Activated T-helper 2 cell treated with anti-CD3 and anti-CD28 coated beads, Interferon-gamma antibody, Interleukin-2, Interleukin-4, amounts not matched to agents 10 μg/mL and 5 μg/mL and 100 μg/mL, durations not matched to agents 14 hours and 24 hours and 36 hours (primary cell): Measurements from ENCODE around the gene EDEM2. TPM values are rescaled to one million over a fixed set of nuclear protein-coding genes. Genes with fewer than 3 reads are reported as not detected.
"Not testable (repeated sequence)": the region's sequence is repeated elsewhere in the genome, so short reads cannot be mapped to it uniquely, and the experiment has no call there.

Experiments used
- DNase-seq: peaks from one replicate; pipeline ENCODE4 v3.0.0; 2021; ENCODE audit warnings: low spot score
- H3K27ac Mint-ChIP-seq: one replicate; pipeline ENCODE4 v1.8.0; 2021; ENCODE audit warnings: mixed read lengths
- H3K27me3 Mint-ChIP-seq: one replicate; pipeline ENCODE4 v1.8.0; 2021; ENCODE audit warnings: low read depth, mixed read lengths
- H3K36me3 Mint-ChIP-seq: one replicate; pipeline ENCODE4 v1.8.0; 2021; ENCODE audit warnings: low read depth, mixed read lengths
- H3K4me1 Mint-ChIP-seq: one replicate; pipeline ENCODE4 v1.8.0; 2021; ENCODE audit warnings: low read depth, mixed read lengths
- H3K4me3 Mint-ChIP-seq: one replicate; pipeline ENCODE4 v1.8.0; 2021; ENCODE audit warnings: low read depth, mild to moderate bottlenecking, moderate library complexity, mixed read lengths
- H3K9me3 Mint-ChIP-seq: one replicate; pipeline ENCODE4 v1.8.0; 2021; ENCODE audit warnings: mixed read lengths
- intact Hi-C: fragments of 100-400 bp; cut with micrococcal nuclease; formaldehyde crosslinking; loops from one replicate; pipeline ENCODE4 v1.15.1; 2023
- total RNA-seq: library from RNA; stranded (reverse); gene quantifications from 2 replicates; pipeline ENCODE4 v1.2.3, GENCODE V29; 2022

EDEM2 gene
- total RNA-seq, 1 donor from 2014 or later: 25.7 TPM

DNA sequence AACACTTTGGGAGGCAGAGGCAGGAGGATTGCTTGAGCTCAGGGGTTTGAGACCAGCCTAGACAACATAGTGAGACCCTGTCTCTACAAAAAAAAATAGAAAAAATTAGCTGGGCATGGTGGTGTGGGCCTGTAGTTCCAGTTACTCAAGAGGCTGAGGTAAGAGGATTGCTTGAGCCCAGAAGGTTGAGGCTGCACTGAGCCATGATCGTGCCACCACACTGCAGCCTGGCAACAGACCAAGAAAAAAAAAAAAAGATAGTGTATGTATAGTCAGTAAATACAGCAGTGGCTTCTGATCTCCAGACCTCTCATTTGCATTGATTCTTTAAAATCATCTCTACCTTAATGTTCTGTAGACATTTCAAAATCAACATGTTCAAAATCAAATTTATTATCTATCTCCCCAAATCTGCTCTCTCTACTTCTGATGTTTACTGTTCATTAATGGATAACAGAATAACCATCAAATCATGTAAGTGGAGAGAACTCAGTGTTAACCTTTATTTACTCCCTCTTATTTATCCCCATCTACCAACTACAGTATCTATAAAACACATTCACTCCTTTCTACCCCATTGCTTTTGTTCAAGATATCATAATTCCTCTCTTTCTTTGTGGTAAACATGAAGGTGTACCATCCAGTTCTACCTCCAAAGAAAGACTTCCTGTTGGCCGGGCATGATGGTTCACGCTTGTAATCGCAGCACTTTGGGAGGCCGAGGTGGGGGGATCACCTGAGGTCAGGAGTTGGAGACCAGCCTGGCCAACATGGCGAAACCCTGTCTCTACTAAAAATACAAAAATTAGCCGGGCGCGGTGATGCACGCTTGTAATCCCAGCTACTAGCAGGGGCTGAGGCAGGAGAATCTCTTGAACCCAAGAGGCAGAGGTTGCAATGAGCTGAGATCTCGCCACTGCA is 32.4 kb upstream of the EDEM2 start:
- no peak for DNase-seq
- Mint-ChIP-seq H3K27me3 (peaks cover 2% of the 10 kb centered on the region), H3K4me1 (no peaks in the 10 kb centered on the region), H3K27ac (no peak overlapping the region), H3K4me3 (no peak overlapping the region), H3K9me3 (no peaks in the 10 kb centered on the region), H3K36me3 (no peaks in the 10 kb centered on the region)
- intact Hi-C loops: no loop called here

DNA sequence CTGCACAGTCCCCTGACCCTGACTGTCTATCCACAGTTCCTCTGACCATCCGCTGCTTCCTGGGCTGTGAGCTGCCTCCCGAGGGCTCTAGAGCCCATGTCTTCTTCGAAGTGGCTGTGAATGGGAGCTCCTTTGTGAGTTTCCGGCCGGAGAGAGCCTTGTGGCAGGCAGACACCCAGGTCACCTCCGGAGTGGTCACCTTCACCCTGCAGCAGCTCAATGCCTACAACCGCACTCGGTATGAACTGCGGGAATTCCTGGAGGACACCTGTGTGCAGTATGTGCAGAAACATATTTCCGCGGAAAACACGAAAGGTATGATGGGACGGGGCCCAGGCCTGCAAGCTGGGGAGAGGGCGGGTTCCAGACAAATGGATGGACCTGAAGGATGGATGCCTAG is 29.0 kb upstream of the EDEM2 start:
- intact Hi-C loops: no loop called here
- no peaks in the 10 kb centered on the region for H3K36me3 Mint-ChIP-seq
- H3K27me3 Mint-ChIP-seq: no peaks in the 10 kb centered on the region
- peaks cover 11% of the 10 kb centered on the region for H3K4me1 Mint-ChIP-seq
- H3K4me3 Mint-ChIP-seq: no peak overlapping the region
- no peaks in the 10 kb centered on the region for H3K9me3 Mint-ChIP-seq
- DNase-seq: no peak
- H3K27ac Mint-ChIP-seq: no peak overlapping the region

DNA sequence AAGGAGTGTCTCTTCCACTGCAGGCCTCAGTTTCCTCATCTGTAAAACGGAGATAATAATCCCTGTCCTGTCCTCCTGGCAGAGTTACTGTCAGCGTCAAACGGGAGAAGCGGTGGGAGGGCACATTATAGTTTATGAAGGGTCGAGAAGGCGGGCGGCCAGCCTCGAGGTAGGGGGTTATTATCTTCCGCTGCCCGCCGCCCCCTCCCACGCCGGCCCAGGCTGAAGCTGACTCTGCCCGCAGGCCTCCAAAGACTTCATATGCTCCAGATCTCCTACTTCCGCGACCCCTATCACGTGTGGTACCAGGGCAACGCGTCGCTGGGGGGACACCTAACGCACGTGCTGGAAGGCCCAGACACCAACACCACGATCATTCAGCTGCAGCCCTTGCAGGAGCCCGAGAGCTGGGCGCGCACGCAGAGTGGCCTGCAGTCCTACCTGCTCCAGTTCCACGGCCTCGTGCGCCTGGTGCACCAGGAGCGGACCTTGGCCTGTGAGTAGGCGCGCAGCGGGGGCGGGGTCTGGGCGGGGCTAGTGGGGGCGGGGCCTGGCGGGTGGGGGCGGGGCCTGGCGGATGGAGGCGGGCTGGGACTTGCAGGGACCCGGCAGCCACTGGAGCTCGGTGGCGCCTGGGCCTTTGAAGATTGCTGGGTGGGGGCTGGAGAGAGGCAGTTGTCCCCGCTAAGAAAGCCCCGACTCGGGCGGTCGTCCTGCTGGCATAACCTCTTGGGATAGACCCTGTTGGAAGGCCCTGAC is 27.5 kb upstream of the EDEM2 start:
- H3K27me3 Mint-ChIP-seq: no peaks in the 10 kb centered on the region
- no peak overlapping the region for H3K27ac Mint-ChIP-seq
- no peaks in the 10 kb centered on the region for H3K9me3 Mint-ChIP-seq
- no peak for DNase-seq
- intact Hi-C loops: no loop called here
- H3K4me3 Mint-ChIP-seq: no peak overlapping the region
- no peaks in the 10 kb centered on the region for H3K36me3 Mint-ChIP-seq
- H3K4me1 Mint-ChIP-seq: peaks cover 11% of the 10 kb centered on the region

DNA sequence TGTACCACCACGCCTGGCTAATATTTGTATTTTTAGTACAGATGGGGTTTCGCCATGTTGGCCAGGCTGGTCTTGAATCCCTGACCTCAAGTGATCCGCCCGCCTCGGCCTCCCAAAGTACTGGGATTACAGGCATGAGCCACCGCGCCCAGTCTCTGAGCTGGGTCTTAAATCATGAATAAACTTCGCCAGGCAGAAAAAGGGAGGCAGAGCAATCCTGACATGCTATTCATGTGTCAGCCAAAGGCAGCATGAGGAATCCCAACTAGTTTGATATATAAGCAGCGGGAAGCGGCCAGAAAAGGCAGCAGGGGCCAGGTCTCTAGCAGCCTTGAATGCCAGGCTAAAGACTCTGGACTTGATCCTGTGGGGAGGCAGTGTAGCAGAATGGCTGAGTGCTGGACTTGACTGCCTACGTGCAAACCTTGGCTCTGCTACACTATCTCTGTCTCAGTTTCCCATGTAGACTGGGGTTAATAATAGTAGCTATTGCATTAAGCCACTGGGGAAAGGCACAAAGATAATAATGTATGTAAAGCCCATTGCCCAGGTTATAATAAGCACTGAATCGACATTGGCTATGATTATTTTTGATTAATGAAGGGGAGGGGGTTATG is 26.5 kb upstream of the EDEM2 start:
- intact Hi-C loops: no loop called here
- no peaks in the 10 kb centered on the region for H3K27me3 Mint-ChIP-seq
- H3K36me3 Mint-ChIP-seq: no peaks in the 10 kb centered on the region
- H3K4me3 Mint-ChIP-seq: no peak overlapping the region
- no peak overlapping the region for H3K27ac Mint-ChIP-seq
- no peak for DNase-seq
- no peaks in the 10 kb centered on the region for H3K9me3 Mint-ChIP-seq
- peaks cover 11% of the 10 kb centered on the region for H3K4me1 Mint-ChIP-seq

DNA sequence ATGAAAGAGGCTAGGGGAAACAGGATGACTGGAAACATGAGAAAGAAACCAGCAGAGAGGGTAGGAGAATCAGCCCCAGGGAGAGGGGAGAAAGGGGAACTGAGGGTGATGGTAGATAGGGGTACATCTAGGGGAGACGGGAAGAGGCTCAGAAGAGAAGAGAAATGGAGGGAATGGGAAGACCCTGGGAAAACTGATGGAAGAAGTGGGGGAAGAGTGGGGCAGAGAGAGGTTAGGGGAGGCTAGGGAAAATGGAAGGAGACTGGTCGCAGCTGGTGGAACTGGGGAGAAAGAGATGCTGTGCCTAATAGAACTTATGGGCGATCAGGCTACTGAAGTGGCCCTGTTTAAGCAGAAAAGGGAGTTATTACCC is 25.3 kb upstream of the EDEM2 start:
- H3K9me3 Mint-ChIP-seq: no peaks in the 10 kb centered on the region
- no peaks in the 10 kb centered on the region for H3K27me3 Mint-ChIP-seq
- intact Hi-C loops: no loop called here

DNA sequence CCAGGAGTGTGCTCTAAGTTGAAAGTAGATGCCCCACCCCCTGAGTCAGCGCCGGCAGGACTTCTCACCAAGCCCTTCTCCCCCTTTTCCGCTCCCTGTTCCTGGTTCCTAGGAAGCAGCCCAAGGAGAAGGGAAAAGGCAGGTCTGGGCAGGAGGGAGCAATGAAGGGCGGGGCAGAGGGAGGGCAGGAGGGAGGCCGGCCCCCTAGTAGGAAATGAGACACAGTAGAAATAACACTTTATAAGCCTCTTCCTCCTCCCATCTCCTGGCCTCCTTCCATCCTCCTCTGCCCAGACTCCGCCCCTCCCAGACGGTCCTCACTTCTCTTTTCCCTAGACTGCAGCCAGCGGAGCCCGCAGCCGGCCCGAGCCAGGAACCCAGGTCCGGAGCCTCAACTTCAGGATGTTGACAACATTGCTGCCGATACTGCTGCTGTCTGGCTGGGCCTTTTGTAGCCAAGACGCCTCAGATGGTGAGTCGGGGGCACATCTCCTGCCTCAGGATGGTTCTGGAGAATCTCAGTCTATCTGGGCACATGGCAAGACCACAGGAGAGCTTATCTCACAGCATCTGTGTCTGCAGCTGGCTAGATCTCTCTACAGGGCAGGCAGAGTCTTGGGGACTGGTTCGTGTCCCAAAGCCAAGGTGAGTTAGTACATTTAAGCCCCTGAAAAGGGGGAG is 24.8 kb upstream of the EDEM2 start, which contains the start of gene PROCR:
Gene PROCR, plus strand, starts transcription at position 320 of the 681 bp plus-strand sequence. Its CDS starts 83 bp downstream, at position 403.
- Mint-ChIP-seq H3K4me1 (peaks cover 11% of the 10 kb centered on the region), H3K36me3 (no peaks in the 10 kb centered on the region), H3K27ac (no peak within 1 kb of the TSS), H3K4me3 (peak within 1 kb of the TSS; percentile 31), H3K9me3 (no peaks in the 10 kb centered on the region), H3K27me3 (no peaks in the 10 kb centered on the region)
- no peak for DNase-seq
- intact Hi-C loops: no loop called here

More for the DNA sequence above, 25.3 kb upstream of the EDEM2 start:
- no peak for DNase-seq
- no peak overlapping the region for H3K4me3 Mint-ChIP-seq
- H3K27ac Mint-ChIP-seq: no peak overlapping the region
- peaks cover 11% of the 10 kb centered on the region for H3K4me1 Mint-ChIP-seq
- H3K36me3 Mint-ChIP-seq: no peaks in the 10 kb centered on the region

DNA sequence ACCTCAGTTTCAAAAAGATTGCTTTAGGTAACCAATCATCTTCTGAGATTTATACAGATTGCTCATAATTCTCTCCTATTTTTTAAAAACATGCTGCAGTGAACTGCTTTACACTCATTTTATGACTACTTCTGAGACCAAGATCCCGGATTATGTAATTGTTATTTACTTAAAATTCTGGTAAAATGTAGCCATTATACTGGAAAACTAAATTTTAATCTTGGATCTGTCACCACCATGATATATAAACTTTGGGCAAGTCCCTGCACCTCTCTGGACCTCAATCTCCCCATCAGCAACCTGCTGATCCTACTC is 24.3 kb upstream of the EDEM2 start:
- Mint-ChIP-seq H3K27ac (no peak overlapping the region), H3K4me3 (no peak overlapping the region)
- intact Hi-C loops: no loop called here

DNA sequence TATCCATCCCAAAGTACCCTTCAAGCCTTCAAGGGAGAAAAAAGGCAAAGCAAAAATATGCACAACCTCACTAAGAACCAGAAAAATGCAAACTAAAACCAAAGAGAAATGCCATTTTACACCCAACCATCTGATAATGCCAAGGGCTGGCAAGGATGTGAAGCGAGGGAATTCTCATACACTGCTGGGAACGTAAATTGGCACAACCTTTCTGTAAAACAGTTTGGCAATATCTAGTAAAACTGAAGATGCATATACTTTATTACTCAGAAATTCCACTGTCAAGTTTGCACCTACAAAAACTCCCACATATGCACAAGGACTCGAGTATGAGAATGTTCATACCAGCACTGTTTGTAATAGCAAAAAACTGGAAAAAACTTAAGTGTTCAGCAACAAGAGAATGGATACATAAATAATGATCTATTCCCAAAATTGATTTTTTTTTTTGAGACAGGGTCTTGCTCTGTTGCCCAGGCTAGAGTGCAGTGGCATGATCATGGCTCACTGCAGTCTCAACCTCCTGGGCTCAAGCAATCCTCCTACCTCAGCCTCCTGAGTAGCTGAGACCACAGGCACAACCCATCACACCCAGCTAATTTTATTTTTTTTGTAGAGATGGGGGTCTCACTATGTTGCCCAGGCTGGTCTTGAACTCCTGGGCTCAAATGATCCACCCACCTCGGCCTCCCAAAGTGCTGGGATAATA is 21.7 kb upstream of the EDEM2 start:
- H3K9me3 Mint-ChIP-seq, intact Hi-C loops, H3K27ac Mint-ChIP-seq, DNase-seq, H3K4me3 Mint-ChIP-seq, H3K36me3 Mint-ChIP-seq, H3K27me3 Mint-ChIP-seq: not testable (repeated sequence)
- peaks cover 14% of the 10 kb centered on the region for H3K4me1 Mint-ChIP-seq

More for the DNA sequence above, 24.3 kb upstream of the EDEM2 start:
- DNase-seq: no peak
- H3K36me3 Mint-ChIP-seq: no peaks in the 10 kb centered on the region
- no peaks in the 10 kb centered on the region for H3K27me3 Mint-ChIP-seq
- H3K9me3 Mint-ChIP-seq: no peaks in the 10 kb centered on the region
- peaks cover 11% of the 10 kb centered on the region for H3K4me1 Mint-ChIP-seq

DNA sequence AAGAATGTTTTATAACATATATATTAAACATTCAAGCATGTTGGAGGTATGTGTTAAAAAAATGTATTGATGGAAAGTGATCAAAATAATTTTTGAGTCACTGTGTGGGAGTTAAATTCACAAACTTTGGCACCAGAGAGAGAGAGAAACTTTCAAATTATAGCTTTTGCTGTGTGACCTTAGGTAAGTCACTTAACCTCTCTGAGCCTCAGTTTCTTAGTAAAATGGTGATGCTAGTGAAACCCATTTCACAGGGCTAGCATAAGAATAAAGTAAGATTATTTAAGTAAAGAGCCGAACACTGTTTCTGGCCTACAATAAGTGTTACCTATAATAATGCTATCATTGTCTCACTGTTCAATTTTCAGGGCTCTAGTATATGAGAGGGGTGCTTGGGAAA is 20.7 kb upstream of the EDEM2 start:
- no peak overlapping the region for H3K4me3 Mint-ChIP-seq
- H3K36me3 Mint-ChIP-seq: no peaks in the 10 kb centered on the region
- H3K27me3 Mint-ChIP-seq: peaks cover 3% of the 10 kb centered on the region
- no peaks in the 10 kb centered on the region for H3K9me3 Mint-ChIP-seq
- intact Hi-C loops: no loop called here
- no peak overlapping the region for H3K27ac Mint-ChIP-seq
- peaks cover 14% of the 10 kb centered on the region for H3K4me1 Mint-ChIP-seq
- DNase-seq: no peak

DNA sequence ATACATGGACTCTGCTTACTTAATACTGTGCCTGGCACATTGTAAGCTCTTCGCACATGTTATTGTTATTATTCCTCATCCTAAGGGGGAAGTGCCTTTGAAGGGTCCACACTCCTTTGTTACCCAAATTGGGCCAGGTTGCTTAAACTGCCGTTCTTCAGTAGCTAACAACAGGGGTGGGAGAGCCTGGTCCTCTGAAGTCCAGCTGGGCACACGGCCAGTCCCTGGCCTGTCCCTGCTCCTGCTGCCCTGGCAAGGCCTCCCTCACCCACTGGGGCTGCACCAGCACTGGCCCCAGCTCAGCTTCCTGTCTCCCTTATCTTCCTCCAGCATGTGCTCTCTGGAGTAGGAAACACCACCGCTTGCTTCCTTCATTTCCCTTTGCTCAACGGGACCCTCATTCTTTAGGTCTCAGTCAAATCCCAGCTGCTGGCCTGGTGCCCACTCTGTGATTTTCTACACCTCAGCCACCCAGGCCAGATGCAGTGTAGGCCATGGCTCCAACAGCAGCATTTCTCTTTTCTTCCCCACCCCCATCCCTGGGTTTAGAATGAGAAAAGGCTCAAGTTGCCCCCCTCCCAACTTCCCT is 19.2 kb upstream of the EDEM2 start:
- H3K4me1 Mint-ChIP-seq: peaks cover 4% of the 10 kb centered on the region

DNA sequence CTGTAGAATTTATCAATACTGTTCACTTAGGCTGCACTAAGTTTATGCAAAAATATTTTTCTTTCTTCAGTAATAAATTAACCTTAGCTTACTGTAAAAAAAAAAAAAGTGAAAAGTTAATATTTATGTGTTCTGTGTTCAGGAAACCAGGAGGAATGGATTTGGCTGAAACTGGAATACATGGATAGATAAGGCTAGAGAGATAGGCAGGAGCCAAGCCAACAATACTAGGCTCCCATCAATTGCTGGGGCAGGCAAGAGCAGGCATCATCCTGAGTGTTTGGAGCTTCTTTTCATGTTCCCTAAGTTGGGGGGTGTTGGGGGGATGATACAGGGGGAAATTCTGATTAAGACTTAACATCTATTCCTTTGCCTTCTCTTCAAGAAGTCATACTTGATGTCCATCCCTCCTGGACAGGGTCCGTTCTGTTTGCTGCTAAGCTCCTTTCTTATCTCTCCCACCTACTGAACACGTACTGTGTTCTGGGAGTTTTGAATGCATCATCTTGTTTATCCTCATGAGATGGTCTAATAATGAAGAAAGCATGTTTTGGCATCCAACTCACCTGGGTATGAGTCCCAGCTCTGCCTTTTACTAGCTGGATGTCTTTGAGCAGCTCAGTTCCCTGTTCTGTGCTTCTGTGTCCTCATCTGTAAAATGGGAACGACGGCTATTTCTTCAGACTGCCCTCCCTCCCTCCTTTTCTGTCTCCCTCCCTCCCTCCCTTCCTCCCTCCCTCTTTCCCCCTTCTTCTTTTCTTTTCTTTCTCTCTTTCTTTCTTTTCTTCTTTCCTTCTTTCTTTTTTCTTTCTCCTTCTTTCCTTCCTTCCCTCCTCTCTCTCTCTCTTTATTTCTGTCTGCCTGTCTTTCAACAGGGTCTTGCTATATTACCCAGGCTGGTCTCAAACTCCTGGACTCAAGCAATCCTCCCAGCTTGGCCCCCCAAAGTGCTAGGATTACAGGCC is 18.4 kb upstream of the EDEM2 start:
- H3K27ac Mint-ChIP-seq: no peak overlapping the region
- no peak for DNase-seq
- no peak overlapping the region for H3K4me3 Mint-ChIP-seq
- intact Hi-C loops: no loop called here
- peaks cover 5% of the 10 kb centered on the region for H3K27me3 Mint-ChIP-seq
- no peaks in the 10 kb centered on the region for H3K36me3 Mint-ChIP-seq
- H3K9me3 Mint-ChIP-seq: no peaks in the 10 kb centered on the region
- peaks cover 2% of the 10 kb centered on the region for H3K4me1 Mint-ChIP-seq

More for the DNA sequence above, 19.2 kb upstream of the EDEM2 start:
- no peak for DNase-seq
- Mint-ChIP-seq H3K27me3 (peaks cover 5% of the 10 kb centered on the region), H3K36me3 (no peaks in the 10 kb centered on the region), H3K27ac (no peak overlapping the region), H3K4me3 (no peak overlapping the region), H3K9me3 (no peaks in the 10 kb centered on the region)
- intact Hi-C loops: no loop called here
